NCI-H526 treated with DMSO at 0.1 percent for 48 hours (cell line): ENCODE measurements around the gene PLEKHA3.
"Not testable (repeated sequence)": the region's sequence is repeated elsewhere in the genome, so short reads cannot be mapped to it uniquely, and the experiment has no call there.

ENCODE experiments used
- DNase-seq: peaks from one replicate; lab custom pipeline; 2025; lab: John Stamatoyannopoulos, UW

PLEKHA3 gene

GRCh38 chr2:178525460-178525859, 45.2 kb downstream of the PLEKHA3 start:
- not testable (repeated sequence) for DNase-seq

GRCh38 chr2:178526256-178526655, 46.0 kb downstream of the PLEKHA3 start:
- no peak for DNase-seq

GRCh38 chr2:178527592-178527991, 47.3 kb downstream of the PLEKHA3 start:
- no peak for DNase-seq

- DNase-seq: no peak
These were observed 48.4 kb downstream of the PLEKHA3 start for GRCh38 chr2:178528647-178529046.

- DNase-seq: no peak
These were observed 48.9 kb downstream of the PLEKHA3 start for GRCh38 chr2:178529194-178529593.

GRCh38 chr2:178530131-178530530, 49.9 kb downstream of the PLEKHA3 start:
- DNase-seq: no peak

GRCh38 chr2:178530625-178531142, 50.4 kb downstream of the PLEKHA3 start:
- no peak for DNase-seq

- DNase-seq: no peak
These were observed 50.9 kb downstream of the PLEKHA3 start for GRCh38 chr2:178531168-178531567.

- no peak for DNase-seq
These were observed 55.8 kb downstream of the PLEKHA3 start for GRCh38 chr2:178536037-178536436.

GRCh38 chr2:178542161-178542560, 61.9 kb downstream of the PLEKHA3 start:
- DNase-seq: no peak

- no peak for DNase-seq
These were observed 62.3 kb downstream of the PLEKHA3 start for GRCh38 chr2:178542569-178542968.

- DNase-seq: no peak
These were observed 70.1 kb downstream of the PLEKHA3 start for GRCh38 chr2:178550352-178550751.

- no peak for DNase-seq
These were observed 72.8 kb downstream of the PLEKHA3 start for GRCh38 chr2:178553047-178553446.
